Fibroblast of gingiva (primary cell): ENCODE data around the gene TERT.

Experiments used
- DNase-seq: peaks from one replicate; pipeline ENCODE4 v3.0.0-alpha.2; 2011; ENCODE audit warnings: low read depth

Gene TERT

DNA sequence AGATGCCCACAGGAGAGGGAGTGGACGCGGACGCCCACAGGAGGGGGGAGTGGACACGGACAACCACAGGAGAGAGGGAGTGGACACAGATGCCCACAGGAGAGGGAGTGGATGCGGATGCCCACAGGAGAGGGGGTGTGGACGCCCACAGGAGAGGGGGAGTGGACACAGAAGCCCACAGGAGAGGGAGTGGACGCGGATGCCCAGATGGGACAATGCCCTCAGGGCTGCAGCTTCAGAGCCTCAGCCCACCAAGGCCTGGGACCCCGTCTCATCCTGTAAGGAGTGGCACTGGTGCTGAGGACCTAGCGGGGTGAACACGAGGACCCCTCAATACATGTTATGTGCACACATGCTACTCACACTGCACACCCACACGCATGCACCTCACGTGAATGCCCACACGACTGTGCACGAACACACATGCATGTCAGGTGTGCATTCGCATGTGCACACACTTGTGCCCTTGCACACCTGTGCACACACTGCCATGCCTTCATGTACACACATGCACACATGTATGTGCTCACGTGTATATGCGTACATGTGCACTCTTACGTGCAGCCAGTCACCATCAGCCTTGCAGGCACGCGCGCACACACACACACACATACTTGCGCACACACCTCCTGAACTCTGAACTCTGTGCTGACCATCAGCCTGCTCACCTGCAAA lies 34.9 kb downstream of the TERT start:
- no peak for DNase-seq

DNA sequence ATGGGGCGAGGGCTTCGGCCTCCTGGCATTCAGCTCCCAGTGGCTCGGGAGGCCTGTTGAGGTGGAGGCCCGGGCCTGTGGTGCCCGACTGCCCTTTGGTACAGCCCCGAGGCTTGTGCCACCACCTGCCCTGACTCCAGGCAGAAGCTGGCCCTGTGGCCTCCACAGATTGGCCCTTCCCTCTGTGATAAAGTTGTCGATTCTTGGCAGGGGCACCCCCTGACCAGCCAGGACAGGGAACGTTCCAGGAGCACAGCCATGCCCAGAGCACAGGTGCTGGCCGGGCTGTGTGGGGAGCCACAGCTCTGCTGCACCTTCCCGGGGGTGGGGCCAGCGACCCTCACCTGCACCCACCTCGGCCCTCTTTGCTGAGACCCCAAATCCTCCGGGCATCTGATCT lies 37.0 kb downstream of the TERT start:
- no peak for DNase-seq

DNA sequence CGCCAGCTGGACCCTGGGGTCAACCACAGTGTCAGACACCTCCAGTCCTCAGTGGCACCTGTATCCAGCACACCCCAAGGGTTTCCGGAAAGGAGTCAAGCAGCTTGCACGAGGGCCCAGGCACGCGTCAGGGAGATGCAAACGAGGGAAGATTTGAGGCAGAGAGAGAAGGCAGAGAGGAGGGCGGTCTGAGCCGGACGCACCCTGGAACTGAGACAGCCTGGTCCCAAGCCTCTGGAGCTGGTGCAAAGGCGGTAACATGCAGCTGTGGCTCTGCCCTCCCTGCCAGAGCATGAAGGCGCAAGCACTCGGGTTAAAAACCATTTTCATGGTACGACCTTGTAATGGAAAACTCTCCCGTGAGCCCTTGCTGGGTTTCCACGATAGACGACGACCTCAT lies 37.5 kb downstream of the TERT start:
- DNase-seq = no peak

DNA sequence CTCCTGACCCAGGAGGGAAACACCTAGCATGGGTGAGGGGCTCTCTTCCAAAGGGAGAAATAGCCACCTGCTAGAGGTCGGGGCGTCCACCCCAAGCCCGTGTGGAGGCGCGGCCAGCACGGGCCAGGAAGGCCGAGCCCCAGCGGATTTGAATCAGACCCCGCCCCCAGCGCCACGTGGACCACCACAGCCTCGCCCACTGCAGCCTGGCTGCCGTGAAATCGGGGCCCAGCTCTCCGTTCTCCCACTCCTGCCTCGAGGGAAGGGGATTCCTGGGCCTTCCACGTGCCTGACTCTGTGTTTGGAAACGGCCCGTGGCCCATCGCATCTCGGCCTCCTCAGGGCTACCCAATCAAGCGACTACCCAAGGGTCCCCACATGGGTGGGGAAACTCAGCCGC lies 38.1 kb downstream of the TERT start:
- no peak for DNase-seq

DNA sequence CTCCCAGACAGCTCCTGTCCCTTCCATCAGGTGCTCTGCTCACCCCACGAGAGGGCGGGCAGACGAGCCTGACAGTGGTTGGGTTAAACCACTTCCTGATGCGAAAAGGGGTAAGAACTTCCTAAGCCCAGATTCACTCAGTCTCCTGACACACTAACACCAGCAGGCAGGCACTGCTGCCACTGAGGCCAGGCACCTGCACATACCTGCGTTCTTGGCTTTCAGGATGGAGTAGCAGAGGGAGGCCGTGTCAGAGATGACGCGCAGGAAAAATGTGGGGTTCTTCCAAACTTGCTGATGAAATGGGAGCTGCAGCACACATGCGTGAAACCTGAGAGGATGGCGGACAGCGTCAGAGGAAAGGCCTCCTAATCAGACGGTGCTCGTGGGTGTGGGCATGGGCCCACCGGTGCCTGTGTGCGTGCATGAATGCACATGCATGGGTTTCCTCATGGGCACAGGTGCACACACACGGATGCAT lies 39.7 kb downstream of the TERT start:
- DNase-seq = no peak

DNA sequence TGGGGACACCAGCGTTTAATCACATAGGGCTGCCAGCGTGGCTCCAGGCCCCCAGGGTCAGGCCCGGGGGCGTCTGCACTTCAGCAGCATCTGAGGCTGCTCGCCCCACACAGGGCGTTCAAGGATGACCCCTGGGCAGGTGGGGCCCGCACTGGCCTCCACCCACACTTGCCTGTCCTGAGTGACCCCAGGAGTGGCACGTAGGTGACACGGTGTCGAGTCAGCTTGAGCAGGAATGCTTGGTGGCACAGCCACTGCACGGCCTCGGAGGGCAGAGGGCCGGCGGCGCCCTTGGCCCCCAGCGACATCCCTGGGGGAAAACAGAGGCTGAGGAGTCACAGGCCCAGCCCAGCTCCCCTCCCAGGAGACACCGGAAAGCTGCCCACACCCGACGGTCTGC lies 40.7 kb downstream of the TERT start:
- DNase-seq = no peak

DNA sequence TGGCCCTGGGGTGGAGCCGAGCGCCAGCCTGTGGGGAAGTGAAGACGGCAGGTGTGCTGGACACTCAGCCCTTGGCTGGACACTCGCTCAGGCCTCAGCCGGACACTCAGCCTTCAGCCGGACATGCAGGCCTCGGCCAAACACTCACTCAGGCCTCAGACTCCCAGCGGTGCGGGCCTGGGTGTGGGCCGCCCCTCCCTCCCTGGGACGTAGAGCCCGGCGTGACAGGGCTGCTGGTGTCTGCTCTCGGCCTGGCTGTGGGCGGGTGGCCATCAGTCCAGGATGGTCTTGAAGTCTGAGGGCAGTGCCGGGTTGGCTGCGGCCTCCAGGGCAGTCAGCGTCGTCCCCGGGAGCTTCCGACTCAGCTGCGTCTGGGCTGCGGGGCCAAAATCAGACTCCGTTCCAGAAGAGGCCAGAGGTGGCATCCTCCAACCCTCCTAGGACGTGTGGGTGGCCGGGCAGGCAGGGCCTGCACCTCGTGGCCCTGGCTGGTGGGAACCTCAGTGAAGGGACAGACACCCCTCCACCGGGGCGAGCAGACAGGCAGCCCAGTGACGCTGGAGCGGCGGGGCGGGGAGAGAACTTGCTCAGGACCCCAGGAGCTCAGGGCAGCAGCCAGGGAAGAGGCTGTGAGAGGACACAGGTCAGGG lies 41.3 kb downstream of the TERT start:
- no peak for DNase-seq

DNA sequence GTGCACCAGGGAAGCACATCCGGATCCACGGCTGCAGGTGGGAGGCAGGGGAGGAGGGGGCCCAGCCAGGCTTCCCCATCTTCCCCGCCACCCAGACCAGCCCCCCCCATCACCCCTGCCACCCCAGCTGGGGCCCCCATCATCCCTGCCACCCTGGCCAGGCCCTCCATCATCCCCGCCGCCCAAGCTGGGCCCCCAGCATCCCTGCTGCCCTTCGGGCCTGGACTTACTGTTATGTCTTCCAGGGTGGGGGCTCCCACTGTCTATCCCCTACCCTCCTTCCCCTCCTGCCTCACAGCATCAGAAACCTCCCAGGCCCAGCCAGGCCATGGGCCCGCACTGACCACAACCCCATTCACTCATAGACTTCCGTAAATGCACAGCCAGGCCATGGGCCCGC lies 42.2 kb downstream of the TERT start:
- DNase-seq = no peak

DNA sequence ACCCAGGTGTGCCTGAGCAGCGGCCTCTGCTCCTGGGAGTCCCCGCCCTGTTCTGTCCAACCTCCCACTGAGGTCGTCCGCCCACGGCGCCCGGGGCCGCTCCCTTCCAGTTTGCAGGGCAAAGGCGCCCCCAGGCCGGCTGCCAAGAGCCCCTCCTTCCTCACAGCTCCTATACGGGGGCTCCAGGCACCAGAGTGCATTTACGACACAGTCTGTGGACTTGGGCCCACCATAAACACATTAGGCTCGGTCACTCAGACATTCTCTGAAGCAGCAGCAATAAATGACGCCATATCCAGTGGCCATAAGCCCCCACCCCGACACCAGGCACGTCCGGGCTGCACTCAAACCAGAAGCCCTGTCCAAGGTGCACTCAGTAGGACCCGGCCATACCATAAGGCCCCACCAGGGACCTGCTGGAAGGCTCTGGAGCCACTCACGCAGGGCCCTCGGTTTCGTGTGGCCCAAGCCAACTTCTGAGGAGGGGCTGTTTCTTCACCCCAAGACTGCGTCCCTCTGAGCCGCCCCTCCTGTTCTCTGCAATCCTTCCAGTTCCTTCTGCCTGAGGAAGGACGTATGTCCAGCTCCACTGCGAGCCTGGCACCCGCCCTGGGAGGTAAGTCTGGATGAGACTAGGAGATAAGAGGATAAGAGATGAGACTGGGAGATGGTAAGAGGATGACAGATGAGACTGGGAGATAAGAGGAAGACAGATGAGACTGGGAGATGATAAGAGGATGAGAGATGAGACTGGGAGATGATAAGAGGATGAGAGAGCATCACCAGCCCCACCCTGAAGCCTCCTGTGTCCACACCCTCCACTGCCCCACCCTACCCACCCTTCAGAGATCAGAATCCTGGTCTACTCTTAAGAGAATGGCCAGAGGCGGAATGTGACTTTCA lies 42.9 kb downstream of the TERT start:
- no peak for DNase-seq

DNA sequence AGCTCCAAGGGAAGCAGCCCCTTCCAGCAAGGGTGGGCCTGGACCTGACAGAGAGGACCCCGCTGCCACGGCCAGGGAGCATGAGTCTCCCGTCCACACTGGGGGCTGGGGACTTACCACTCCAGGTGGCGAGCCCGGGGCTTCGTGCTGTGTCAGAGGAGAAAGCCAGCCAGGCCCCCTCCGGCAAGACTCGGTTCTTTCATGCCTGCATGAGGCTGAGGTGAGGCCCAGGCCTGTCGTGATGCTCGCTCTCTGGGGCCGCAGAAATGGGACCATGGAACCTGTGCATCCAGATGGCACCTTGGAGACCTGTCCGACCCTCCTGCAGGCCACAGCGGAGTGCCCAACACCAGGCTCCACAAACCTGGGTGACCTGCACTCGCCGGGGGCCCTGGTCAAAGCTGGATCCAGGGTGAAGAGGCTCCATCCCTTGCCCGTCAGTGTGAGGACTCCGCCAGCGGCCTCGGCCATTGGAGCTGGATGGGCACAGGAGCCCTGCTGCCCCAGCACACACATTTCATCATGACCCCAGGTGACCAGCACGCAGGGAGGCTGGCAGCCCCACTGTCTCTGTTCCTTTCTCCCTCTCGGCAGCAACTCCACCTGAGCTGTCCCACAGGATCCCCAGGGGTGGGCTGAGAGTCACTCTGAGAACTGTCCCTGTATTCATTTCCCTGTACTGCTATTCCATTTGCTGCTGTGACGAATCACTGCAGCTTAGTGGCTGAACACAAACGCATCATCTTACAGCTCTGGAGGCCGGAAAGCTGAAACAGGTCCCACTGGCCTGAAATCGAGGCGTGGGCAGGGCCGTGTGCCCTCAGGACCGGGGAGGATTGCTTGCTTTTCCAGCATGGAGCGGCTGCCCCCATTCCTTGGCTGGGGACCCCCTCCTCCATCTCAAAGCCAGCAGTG lies 45.2 kb downstream of the TERT start:
- no peak for DNase-seq

DNA sequence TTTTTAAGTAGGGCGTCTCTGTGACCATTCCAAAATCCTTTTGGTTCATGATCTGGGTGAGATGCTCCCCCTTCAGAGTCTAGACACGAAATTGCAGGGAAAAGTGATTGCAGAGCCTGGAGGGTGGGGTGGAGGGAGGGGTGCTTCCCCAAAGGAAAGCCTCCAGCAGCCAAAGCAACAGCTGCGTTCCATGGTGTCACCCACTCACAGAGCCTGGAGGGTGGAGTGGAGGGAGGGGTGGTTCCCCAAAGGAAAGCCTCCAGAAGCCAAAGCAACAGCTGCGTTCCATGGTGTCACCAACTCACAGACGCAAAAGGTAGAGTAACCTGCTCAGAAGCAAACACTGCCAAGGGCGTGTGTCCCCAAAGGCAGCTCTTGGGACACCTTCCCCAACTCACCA lies 47.1 kb downstream of the TERT start:
- no peak for DNase-seq

DNA sequence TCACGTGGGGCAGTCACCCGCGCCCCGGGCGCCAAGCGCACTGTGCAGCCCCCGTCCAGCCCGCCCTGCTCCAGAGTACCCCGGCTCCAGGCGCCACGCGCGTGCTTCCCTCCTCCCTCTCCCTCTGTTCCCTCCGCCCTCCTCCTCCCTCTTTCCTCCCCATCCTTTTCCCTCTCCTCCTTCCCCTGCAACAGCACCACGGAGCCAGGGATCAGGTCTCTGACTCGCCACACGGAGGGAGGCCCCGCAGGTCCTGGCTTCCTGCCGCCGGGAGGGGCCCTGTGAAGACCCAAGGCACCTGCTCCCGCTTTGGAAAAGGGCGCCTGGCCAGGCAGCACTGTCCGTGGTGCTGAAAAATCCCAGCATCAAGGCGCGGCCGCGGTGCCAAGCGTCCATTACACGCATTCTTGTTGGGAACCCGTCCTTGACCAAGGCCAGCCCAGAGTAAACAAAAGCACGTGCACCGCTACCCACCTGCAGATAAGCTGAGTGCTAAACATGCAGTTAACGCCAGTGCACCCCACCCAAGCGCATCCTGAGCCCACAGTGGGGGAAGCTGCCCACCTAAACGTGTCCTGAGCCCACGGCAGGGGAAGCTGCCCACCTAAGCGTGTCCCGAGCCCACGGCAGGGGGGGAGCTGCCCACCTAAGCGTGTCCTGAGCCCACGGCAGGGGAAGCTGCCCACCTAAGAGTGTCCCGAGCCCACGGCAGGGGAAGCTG lies 48.0 kb downstream of the TERT start:
- DNase-seq = no peak

DNA sequence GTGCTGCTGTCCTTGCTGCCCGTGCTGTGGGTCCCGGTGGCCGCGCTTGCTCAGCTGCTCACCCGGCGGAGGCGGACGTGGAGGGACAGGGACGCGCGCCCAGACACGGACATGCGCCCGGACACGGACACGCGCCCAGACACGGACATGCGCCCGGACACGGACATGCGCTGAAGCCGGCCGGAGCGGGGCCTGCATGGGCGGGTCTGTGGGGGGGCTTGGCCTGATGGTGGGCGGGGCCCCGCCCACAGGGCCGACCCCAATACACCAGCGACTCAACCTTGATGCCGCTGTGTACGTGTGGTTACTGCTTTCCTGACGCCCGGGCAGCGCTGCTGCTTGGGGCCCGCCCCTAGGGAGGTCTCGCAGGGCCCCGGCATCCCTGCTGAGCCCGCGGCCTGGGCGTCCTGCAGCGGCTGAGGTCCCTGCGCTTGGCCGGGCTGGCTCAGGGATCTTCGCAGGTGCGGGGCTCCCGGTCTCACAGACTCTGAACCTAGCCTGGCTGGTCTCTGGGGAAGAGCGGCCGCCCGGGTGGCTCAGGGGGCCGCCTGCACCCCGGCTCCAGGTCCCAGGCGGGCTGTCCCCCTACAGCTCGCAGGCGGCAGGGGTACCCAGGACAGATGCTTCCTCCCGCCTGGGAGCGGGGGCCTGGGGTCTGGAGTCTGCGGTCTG lies 48.8 kb downstream of the TERT start:
- no peak for DNase-seq

DNA sequence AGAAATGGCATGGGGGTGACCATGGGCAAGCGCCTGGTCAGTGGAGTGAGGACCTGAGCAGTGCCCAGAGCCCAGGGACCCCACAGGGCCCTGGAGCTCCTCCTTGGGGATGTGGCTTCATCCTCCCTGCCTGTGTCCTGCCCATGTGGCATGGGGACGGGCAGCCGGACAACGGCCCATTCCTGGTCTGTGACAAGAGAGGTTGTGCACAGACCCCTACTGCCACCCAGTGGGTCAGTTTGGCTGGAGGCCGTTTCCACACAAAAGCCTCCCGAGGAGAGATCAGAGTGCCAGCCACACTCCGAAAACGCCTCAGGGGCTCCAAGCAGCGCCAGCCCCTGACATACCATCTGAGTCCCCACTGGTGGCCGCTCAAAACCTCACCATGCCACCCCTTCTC lies 49.9 kb downstream of the TERT start:
- DNase-seq = no peak

DNA sequence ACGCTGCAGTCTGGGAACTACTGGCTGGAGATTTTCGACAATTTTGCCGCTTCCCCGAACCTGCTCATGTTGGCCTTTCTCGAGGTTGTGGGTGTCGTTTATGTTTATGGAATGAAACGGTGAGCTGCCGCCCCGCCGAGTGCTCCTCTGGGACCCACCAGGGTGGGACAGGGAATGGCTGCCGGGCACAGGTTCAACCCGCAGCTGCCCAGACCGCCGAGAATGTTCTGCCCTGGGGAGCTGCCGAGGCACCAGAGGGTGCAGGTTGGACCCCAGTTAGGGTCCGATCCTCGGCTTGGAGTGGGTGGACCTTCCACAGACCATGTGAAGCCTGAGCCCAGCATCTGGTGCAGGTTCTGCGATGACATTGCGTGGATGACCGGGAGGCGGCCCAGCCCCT lies 50.6 kb downstream of the TERT start:
- DNase-seq = no peak

DNA sequence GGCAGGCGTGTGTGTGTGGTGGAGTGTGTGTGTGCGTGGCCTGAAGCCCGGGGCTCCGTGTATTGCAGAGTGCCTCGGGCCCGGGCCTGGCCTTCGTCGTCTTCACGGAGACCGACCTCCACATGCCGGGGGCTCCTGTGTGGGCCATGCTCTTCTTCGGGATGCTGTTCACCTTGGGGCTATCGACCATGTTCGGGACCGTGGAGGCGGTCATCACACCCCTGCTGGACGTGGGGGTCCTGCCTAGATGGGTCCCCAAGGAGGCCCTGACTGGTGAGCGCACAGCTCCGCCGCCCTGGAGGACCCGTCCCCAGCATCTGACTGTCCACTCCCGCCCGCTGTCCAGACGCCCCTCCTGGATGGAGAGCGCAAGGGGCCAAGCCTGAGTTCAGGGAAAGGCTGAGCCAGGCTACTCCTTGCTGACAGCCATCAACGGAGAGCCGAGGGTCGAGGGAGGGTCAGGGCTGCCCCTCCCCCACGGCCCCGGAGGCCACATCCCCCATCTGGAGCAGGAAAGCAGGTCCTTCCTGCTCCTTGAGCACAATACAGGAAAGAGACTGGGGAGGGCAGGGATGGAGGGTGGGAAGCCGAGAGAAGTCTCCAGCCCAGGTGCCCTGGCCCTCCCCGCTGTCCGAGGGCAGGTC lies 51.3 kb downstream of the TERT start:
- DNase-seq = no peak

DNA sequence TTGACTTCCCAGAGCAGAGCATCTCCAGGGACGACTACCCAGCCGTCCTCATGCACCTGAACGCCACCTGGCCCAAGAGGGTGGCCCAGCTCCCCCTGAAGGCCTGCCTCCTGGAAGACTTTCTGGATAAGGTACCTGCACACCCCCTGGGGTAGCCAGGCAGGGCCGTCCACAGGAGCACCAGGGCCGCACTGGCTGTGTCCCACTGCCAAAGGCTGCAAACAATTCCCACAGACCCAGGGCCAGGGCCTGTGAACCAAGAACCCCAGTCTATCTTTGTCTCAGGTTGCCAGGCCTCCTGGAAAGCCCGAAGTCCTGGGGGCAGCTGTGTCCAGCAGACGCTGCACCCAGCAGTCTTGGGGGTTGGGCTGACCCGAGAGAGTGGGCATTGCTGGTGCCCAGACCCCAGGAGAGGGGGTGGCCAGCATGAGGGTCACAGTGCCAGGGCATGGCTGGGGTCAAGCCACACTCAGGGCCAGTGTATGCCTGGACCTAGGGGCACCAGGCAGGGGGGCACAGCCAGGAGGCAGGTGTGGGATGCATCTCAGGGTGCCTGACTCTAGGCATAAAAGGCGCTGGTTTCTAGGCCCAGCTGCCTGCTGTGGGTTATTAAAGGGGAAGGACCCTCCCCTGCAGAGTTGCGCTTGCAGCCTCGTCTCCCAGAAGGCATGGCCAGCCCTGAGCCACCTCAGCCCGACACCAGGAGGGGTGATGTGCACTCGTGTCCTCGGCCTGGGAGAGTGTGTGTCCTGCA lies 52.0 kb downstream of the TERT start:
- no peak for DNase-seq

DNA sequence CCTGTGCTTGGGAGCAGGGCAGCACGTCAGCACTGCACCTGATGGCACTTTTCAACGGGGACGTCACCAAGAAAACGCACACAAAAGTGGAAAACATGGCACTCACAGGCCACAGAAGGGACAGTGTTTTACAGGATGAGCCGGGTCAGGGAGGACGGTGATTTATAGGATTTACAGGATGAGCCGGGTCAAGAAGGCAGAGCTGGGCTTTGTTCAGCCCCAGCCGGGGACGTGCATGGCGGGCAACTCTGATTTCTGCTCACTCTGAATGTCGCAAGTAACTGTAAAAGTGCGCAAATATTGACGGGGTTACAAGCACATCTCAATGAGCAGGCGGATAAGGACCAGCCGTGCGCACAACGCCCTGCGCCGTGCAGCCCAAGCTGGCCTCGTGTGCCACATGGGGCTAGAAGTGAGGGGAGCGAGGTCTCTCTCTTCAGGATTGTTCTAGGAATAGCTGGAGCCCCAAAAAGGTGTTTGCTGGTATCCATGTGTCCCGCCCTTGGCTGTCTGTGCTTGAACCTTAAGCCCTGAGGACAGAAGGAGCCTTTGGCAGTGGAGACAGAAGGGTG lies 53.3 kb downstream of the TERT start:
- no peak for DNase-seq
